ENCODE data around the gene UXS1. TPM values are rescaled to one million over a fixed set of nuclear protein-coding genes. Genes with fewer than 3 reads are reported as not detected.

The UXS1 gene
- total RNA-seq, 1 experiment from 2014 or later, result 31.2 TPM

DNA sequence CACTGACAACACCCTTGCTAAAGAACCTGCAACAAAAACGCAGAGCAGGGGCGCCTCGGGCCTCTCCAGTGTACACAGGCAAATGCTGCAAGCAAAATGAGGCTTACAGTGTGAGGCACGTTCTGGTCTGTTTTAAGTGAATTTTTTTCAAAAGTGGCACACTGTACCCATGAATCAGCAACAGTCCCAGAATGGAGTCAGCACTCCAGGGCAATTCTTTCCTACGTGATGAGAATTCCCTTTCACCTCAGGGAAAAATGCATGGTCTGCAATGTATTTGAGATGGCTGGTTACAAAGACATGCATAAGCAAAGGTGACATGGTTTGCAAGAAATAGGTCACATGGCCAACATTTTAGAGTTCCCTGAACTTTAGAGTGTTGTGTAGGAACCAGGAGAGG is 94.4 kb downstream of the UXS1 start:
- BruUV-seq (replicated peaks), result no TSS peak
- Mint-ChIP-seq H3K4me3 (ENCODE audit: unreplicated experiment) (no peak overlapping the region), H3K4me1 (ENCODE audit: insufficient read depth, unreplicated experiment) (no peaks in the 10 kb centered on the region), H3K9me3 (ENCODE audit: unreplicated experiment) (no peaks in the 10 kb centered on the region), H3K27ac (ENCODE audit: low read depth, unreplicated experiment) (no peak overlapping the region), H3K27me3 (ENCODE audit: insufficient read depth, unreplicated experiment) (no peaks in the 10 kb centered on the region), H3K36me3 (ENCODE audit: insufficient read depth, unreplicated experiment) (peaks cover 21% of the 10 kb centered on the region)
- DNase-seq (ENCODE audit: unreplicated experiment), result no peak
- ChIA-PET CTCF (interaction anchor here (0.6 to 1.0 kb wide), 2 partner anchors 90 to 523 kb away, joined by 3 read pairs; no protein-coding TSS in a partner anchor), POLR2A (no interaction called here)
- intact Hi-C loops (cut with micrococcal nuclease), result no loop called here
- TF ChIP-seq, protein P1, sequence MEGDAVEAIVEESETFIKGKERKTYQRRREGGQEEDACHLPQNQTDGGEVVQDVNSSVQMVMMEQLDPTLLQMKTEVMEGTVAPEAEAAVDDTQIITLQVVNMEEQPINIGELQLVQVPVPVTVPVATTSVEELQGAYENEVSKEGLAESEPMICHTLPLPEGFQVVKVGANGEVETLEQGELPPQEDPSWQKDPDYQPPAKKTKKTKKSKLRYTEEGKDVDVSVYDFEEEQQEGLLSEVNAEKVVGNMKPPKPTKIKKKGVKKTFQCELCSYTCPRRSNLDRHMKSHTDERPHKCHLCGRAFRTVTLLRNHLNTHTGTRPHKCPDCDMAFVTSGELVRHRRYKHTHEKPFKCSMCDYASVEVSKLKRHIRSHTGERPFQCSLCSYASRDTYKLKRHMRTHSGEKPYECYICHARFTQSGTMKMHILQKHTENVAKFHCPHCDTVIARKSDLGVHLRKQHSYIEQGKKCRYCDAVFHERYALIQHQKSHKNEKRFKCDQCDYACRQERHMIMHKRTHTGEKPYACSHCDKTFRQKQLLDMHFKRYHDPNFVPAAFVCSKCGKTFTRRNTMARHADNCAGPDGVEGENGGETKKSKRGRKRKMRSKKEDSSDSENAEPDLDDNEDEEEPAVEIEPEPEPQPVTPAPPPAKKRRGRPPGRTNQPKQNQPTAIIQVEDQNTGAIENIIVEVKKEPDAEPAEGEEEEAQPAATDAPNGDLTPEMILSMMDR (IDR thresholded peaks at IDR 0.05; ENCODE audit: unreplicated experiment), result no peak

DNA sequence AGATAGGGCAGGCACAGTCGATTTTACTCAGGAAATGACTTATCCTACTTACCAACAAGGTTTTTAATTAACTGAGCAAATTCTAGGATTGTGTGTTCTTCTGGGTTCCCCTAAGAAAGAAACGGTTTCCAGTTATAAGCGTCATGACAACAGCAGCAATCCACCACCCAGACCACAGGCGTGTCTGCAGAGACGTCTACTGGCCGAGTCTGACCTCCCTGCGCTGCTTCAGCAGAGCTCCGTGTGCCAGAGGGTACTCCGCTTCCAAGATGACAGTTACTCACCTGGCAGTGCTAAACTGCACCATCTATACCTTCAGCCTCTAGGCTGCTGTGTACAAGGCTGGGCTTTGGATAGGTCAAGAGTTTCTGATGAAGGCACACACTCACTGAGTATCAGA is 95.4 kb downstream of the UXS1 start:
- Mint-ChIP-seq H3K4me1 (ENCODE audit: insufficient read depth, unreplicated experiment) (no peaks in the 10 kb centered on the region), H3K9me3 (ENCODE audit: unreplicated experiment) (no peaks in the 10 kb centered on the region), H3K36me3 (ENCODE audit: insufficient read depth, unreplicated experiment) (peaks cover 17% of the 10 kb centered on the region), H3K27me3 (ENCODE audit: insufficient read depth, unreplicated experiment) (no peaks in the 10 kb centered on the region), H3K27ac (ENCODE audit: low read depth, unreplicated experiment) (no peak overlapping the region), H3K4me3 (ENCODE audit: unreplicated experiment) (no peak overlapping the region)
- TF ChIP-seq, protein P1 (IDR thresholded peaks at IDR 0.05; ENCODE audit: unreplicated experiment), result no peak
- CTCF ChIA-PET, result interaction anchor here (0.6 to 1.4 kb wide), 8 partner anchors 68 to 544 kb away, joined by 3 to 6 read pairs (median 3); no protein-coding TSS in a partner anchor
- POLR2A ChIA-PET, result no interaction called here
- intact Hi-C loops (cut with micrococcal nuclease), result no loop called here
- no peak for DNase-seq (ENCODE audit: unreplicated experiment)
- BruUV-seq (replicated peaks), result no TSS peak

DNA sequence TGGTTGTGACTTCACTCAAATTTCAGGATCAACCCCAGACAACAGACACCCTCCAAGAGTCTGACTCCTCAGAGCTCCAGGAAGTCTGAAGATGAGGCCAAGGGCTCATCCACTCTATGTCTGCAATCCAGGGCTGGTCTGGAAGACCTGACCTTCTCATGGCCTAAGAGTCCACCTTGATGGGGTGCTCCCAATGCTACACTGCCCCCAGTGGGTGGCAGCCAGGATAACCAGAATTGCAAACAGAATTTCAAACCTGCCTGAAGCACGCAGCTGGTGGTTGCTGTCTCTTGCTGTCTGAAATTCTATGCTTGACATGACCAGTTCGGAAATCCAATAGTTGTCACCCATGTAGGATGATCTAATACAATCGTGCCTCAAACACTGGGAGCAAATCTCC is 96.0 kb downstream of the UXS1 start:
- ChIA-PET POLR2A (no interaction called here), CTCF (interaction anchor here (0.6 to 1.4 kb wide), 6 partner anchors 67 to 545 kb away, joined by 3 to 6 read pairs (median 4); no protein-coding TSS in a partner anchor)
- intact Hi-C loops (cut with micrococcal nuclease), result no loop called here
- H3K27me3 Mint-ChIP-seq (ENCODE audit: insufficient read depth, unreplicated experiment), result no peaks in the 10 kb centered on the region
- no peaks in the 10 kb centered on the region for H3K4me1 Mint-ChIP-seq (ENCODE audit: insufficient read depth, unreplicated experiment)
- no peaks in the 10 kb centered on the region for H3K9me3 Mint-ChIP-seq (ENCODE audit: unreplicated experiment)
- TF ChIP-seq, protein P1 (IDR thresholded peaks at IDR 0.05; ENCODE audit: unreplicated experiment), result peak; percentile 22
- peaks cover 21% of the 10 kb centered on the region for H3K36me3 Mint-ChIP-seq (ENCODE audit: insufficient read depth, unreplicated experiment)
- no peak overlapping the region for H3K4me3 Mint-ChIP-seq (ENCODE audit: unreplicated experiment)
- DNase-seq (ENCODE audit: unreplicated experiment), result peak; percentile 25
- H3K27ac Mint-ChIP-seq (ENCODE audit: low read depth, unreplicated experiment), result no peak overlapping the region
- no TSS peak for BruUV-seq (replicated peaks)

DNA sequence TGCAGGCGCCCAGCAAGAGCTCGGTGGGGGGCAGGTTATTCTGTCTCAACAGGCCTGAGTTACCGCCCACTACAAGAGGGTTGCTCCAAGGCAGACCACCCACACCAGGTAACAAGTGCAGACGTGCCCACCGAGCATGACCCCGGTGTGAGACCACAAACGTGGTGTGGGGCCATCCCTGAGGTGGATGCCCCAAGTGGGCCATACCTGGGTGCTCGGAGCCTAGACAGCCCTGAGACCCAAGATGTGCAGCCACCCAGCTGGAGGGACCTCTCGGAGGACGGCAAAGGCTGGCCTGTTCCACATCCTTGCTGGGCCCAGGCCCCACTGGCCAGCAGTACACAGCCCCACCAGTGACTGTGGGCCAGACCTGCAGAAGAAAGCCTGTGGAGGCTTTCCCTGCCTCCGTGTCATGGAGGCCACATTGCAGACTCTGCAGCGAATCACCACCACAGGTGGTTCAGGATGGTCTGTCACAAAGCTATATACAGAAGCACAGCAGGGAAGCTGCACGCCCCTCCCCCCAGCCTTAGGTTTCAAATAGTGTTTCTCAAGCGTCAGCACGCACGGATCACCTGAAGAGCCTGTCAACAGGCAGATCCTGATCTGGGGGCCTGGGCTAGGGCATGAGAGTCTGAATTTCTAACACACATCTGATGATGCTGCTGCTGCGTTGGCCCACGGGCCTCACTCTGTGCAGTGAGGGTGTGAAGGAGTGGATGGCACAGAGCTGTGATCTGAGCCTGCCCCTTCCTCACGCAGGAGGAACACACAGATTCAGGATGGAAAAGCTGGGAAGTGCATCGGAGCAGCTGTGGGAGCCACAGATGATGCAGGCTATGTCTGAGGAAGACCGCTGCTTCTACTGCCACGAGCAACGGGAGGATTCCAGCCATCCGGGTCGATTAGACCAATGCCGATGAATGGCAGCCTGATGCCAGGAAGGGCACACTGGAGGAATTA is 96.8 kb downstream of the UXS1 start:
- Mint-ChIP-seq H3K27ac (ENCODE audit: low read depth, unreplicated experiment) (no peak overlapping the region), H3K4me1 (ENCODE audit: insufficient read depth, unreplicated experiment) (no peaks in the 10 kb centered on the region), H3K9me3 (ENCODE audit: unreplicated experiment) (no peaks in the 10 kb centered on the region), H3K27me3 (ENCODE audit: insufficient read depth, unreplicated experiment) (no peaks in the 10 kb centered on the region), H3K36me3 (ENCODE audit: insufficient read depth, unreplicated experiment) (peaks cover 22% of the 10 kb centered on the region), H3K4me3 (ENCODE audit: unreplicated experiment) (no peak overlapping the region)
- TF ChIP-seq, protein P1 (IDR thresholded peaks at IDR 0.05; ENCODE audit: unreplicated experiment), result no peak
- ChIA-PET CTCF (interaction anchor here (0.9 to 1.4 kb wide), 5 partner anchors 350 to 522 kb away, joined by 3 to 6 read pairs (median 4); no protein-coding TSS in a partner anchor), POLR2A (no interaction called here)
- intact Hi-C loops (cut with micrococcal nuclease), result no loop called here
- no TSS peak for BruUV-seq (replicated peaks)
- DNase-seq (ENCODE audit: unreplicated experiment), result no peak

Data from MCF 10A (cell line).